ENCODE measurements around the gene NCKAP5. TPM values are rescaled to one million over a fixed set of nuclear protein-coding genes. Genes with fewer than 3 reads are reported as not detected.

The NCKAP5 gene
- polyA plus RNA-seq, 3 donors = not detected

GRCh38 chr2:132873738-132874137 is 694.5 kb downstream of the NCKAP5 start:
- 83% methylated on average over 1 of the region's 4 CpGs for WGBS (ENCODE audit: insufficient coverage)
- peaks cover 0 to 2% (median 0%) of the 10 kb centered on the region in 7 donors for H3K9me3 Mint-ChIP-seq

GRCh38 chr2:132871831-132872230 is 696.4 kb downstream of the NCKAP5 start:
- DNase-seq = no peak
- no peaks in the 10 kb centered on the region for H3K4me1 Mint-ChIP-seq
- Histone ChIP-seq H2AFZ (ENCODE audit: insufficient read depth, low read depth, low read length, poor library complexity, severe bottlenecking) (no peak overlapping the region), H3K4me3 (replicated peaks in 1 of 3; ENCODE audit: low read depth in 2 of 3, low read length in 3 of 3) (no peak overlapping the region), H3K4me1 (ENCODE audit: control insufficient read depth in 1 of 2, insufficient read depth in 2 of 2, low read length in 2 of 2) (no peaks in the 10 kb centered on the region), H3K79me2 (ENCODE audit: insufficient read depth, low read length) (no peaks in the 10 kb centered on the region), H3K9me3 (replicated peaks in 1 of 2; ENCODE audit: control insufficient read depth in 1 of 2, insufficient read depth in 1 of 2, low read length in 2 of 2) (no peaks in the 10 kb centered on the region), H3K36me3 (replicated peaks in 1 of 2; ENCODE audit: control insufficient read depth in 1 of 2, insufficient read depth in 2 of 2, low read length in 2 of 2) (no peaks in the 10 kb centered on the region), H3K4me2 (replicated peaks; ENCODE audit: extremely low read depth, low read length, poor library complexity, severe bottlenecking) (no peak overlapping the region), H3K9ac (ENCODE audit: insufficient read depth, low read length, poor library complexity, severe bottlenecking) (no peak overlapping the region), H4K20me1 (ENCODE audit: insufficient read depth, low read length) (no peaks in the 10 kb centered on the region), H3K27ac (ENCODE audit: low read depth in 1 of 2, low read length in 2 of 2) (no peak overlapping the region), H3K27me3 (ENCODE audit: control insufficient read depth in 2 of 2, insufficient read depth in 2 of 2, low read length in 2 of 2) (no peaks in the 10 kb centered on the region)
- TF ChIP-seq CTCF (IDR thresholded peaks at IDR 0.05) = no peak
- no peaks in the 10 kb centered on the region for H3K9me3 Mint-ChIP-seq
- no peak overlapping the region for H3K4me3 Mint-ChIP-seq
- intact Hi-C loops (cut with micrococcal nuclease) = no loop called here
- WGBS (ENCODE audit: insufficient coverage) = 93% methylated on average over 3 of the region's 4 CpGs
- peaks cover 0 to 3% (median 3%) of the 10 kb centered on the region in 3 donors for H3K27me3 Mint-ChIP-seq (ENCODE audit: low read depth in 3 of 3)
- H3K27ac Mint-ChIP-seq = no peak overlapping the region
- no peaks in the 10 kb centered on the region for H3K36me3 Mint-ChIP-seq

More at GRCh38 chr2:132873738-132874137, 694.5 kb downstream of the NCKAP5 start:
- Mint-ChIP-seq H3K4me3 (no peak overlapping the region), H3K4me1 (no peaks in the 10 kb centered on the region), H3K27me3 (ENCODE audit: low read depth in 3 of 3) (peaks cover 0 to 3% (median 3%) of the 10 kb centered on the region in 3 donors), H3K36me3 (no peaks in the 10 kb centered on the region), H3K27ac (no peak overlapping the region)
- Histone ChIP-seq H3K27ac (ENCODE audit: low read depth in 1 of 2, low read length in 2 of 2) (no peak overlapping the region), H3K36me3 (replicated peaks in 1 of 2; ENCODE audit: control insufficient read depth in 1 of 2, insufficient read depth in 2 of 2, low read length in 2 of 2) (no peaks in the 10 kb centered on the region), H3K4me3 (replicated peaks in 1 of 3; ENCODE audit: low read depth in 2 of 3, low read length in 3 of 3) (no peak overlapping the region), H3K4me2 (replicated peaks; ENCODE audit: extremely low read depth, low read length, poor library complexity, severe bottlenecking) (no peak overlapping the region), H3K9ac (ENCODE audit: insufficient read depth, low read length, poor library complexity, severe bottlenecking) (no peak overlapping the region), H3K79me2 (ENCODE audit: insufficient read depth, low read length) (no peaks in the 10 kb centered on the region), H4K20me1 (ENCODE audit: insufficient read depth, low read length) (no peaks in the 10 kb centered on the region), H3K27me3 (ENCODE audit: control insufficient read depth in 2 of 2, insufficient read depth in 2 of 2, low read length in 2 of 2) (no peaks in the 10 kb centered on the region), H3K4me1 (ENCODE audit: control insufficient read depth in 1 of 2, insufficient read depth in 2 of 2, low read length in 2 of 2) (no peaks in the 10 kb centered on the region), H2AFZ (ENCODE audit: insufficient read depth, low read depth, low read length, poor library complexity, severe bottlenecking) (no peak overlapping the region), H3K9me3 (replicated peaks in 1 of 2; ENCODE audit: control insufficient read depth in 1 of 2, insufficient read depth in 1 of 2, low read length in 2 of 2) (no peaks in the 10 kb centered on the region)
- no peak for TF ChIP-seq CTCF (IDR thresholded peaks at IDR 0.05)
- intact Hi-C loops (cut with micrococcal nuclease) = no loop called here
- no peak for DNase-seq
